HEK293T (cell line): ENCODE data around the gene DSCAM.
"Not testable (repeated sequence)": the region's sequence is repeated elsewhere in the genome, so short reads cannot be mapped to it uniquely, and the experiment has no call there.

ENCODE experiments used
- CTCF ChIA-PET: fragments of 350-600 bp; formaldehyde crosslinking; extraction: SDS; loops from one replicate; lab custom pipeline; 2021; ENCODE audit warnings: antibody characterized with exemption, inconsistent platforms; lab: Yijun Ruan, JAX
- POLR2A ChIA-PET: fragments of 350-600 bp; formaldehyde crosslinking; extraction: SDS; loops from one replicate; lab custom pipeline; 2020; ENCODE audit warnings: antibody characterized with exemption, inconsistent platforms; lab: Yijun Ruan, JAX
- DNase-seq: peaks from one replicate; pipeline ENCODE4 v3.0.0; 2012; ENCODE audit warnings: mixed read lengths; ENCODE audit errors: extremely low spot score
- ARNT ChIP-seq: fragments of 450-650 bp; IDR thresholded peaks from 2 replicates; pipeline ENCODE4 v1.6.1; 2017; ENCODE audit warnings: mild to moderate bottlenecking
- BHLHE40 ChIP-seq: fragments of 450-650 bp; IDR thresholded peaks from 2 replicates; pipeline ENCODE4 v1.6.1; 2016; ENCODE audit warnings: mild to moderate bottlenecking, moderate library complexity, borderline replicate concordance
- CTBP1 ChIP-seq: fragments of 450-650 bp; IDR thresholded peaks from 2 replicates; pipeline ENCODE4 v1.6.1; 2016; ENCODE audit warnings: borderline replicate concordance
- ELF4 ChIP-seq: fragments of 450-650 bp; IDR thresholded peaks from 2 replicates; pipeline ENCODE4 v1.6.1; 2017; ENCODE audit warnings: antibody characterized with exemption
- FOXA1 ChIP-seq: fragments of 450-650 bp; IDR thresholded peaks from 2 replicates; pipeline ENCODE4 v1.6.1; 2016; ENCODE audit warnings: mild to moderate bottlenecking
- FOXK2 ChIP-seq: fragments of 450-650 bp; IDR thresholded peaks from 2 replicates; pipeline ENCODE4 v1.6.1; 2016; ENCODE audit warnings: mild to moderate bottlenecking
- FOXM1 ChIP-seq: fragments of 450-650 bp; IDR thresholded peaks from 2 replicates; pipeline ENCODE4 v1.6.1; 2017; ENCODE audit warnings: mild to moderate bottlenecking, borderline replicate concordance
- HDGF ChIP-seq: fragments of 450-650 bp; IDR thresholded peaks from 2 replicates; pipeline ENCODE4 v1.6.1; 2017; ENCODE audit warnings: antibody characterized with exemption, borderline replicate concordance
- L3MBTL2 ChIP-seq: fragments of 450-650 bp; conservative IDR thresholded peaks from 2 replicates; pipeline ENCODE4 v1.6.1; 2016; ENCODE audit warnings: mild to moderate bottlenecking
- LEF1 ChIP-seq: fragments of 450-650 bp; IDR thresholded peaks from 2 replicates; pipeline ENCODE4 v1.6.1; 2017; ENCODE audit warnings: mild to moderate bottlenecking, borderline replicate concordance
- NFRKB ChIP-seq: fragments of 450-650 bp; IDR thresholded peaks from 2 replicates; pipeline ENCODE4 v1.6.1; 2016; ENCODE audit warnings: mild to moderate bottlenecking, moderate library complexity
- SP1 ChIP-seq: fragments of 450-650 bp; IDR thresholded peaks from 2 replicates; pipeline ENCODE4 v1.6.1; 2017
- SUZ12 ChIP-seq: fragments of 450-650 bp; IDR thresholded peaks from 2 replicates; pipeline ENCODE4 v1.6.1; 2016; ENCODE audit warnings: mild to moderate bottlenecking
- TARDBP ChIP-seq: fragments of 450-650 bp; IDR thresholded peaks from 2 replicates; pipeline ENCODE4 v1.6.1; 2016
- ZNF384 ChIP-seq: fragments of 450-650 bp; IDR thresholded peaks from 2 replicates; pipeline ENCODE4 v1.6.1; 2016
- TF ChIP-seq, protein P1 (sequence below): fragments of 450-650 bp; IDR thresholded peaks from 2 replicates; pipeline ENCODE4 v1.6.1; 2016

DSCAM gene

DNA sequence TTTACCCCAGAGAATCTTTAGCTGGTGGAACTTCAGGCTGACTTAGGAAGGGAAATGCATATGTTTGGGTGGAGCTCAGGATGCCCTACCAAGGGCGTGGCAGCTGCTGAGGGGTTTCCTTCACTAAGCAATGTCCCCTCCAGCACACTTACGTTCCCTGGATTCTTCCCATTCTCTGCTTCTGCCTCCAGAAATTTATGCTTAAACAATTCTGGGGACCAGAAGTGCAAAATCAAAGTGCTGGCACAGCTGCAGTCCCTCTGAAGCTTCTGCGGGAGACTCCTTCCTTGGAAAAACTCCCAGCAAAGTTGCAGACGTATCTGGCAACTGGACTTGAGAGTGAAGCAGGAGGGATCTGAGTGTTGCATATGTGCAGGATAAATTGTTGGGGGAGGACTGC is 576.9 kb downstream of the DSCAM start:
- TF ChIP-seq LEF1: no peak
- TF ChIP-seq FOXM1: no peak
- TF ChIP-seq ARNT: no peak
- TF ChIP-seq BHLHE40: no peak
- no peak for TF ChIP-seq ELF4
- TF ChIP-seq HDGF: no peak
- no peak for TF ChIP-seq CTBP1
- TF ChIP-seq L3MBTL2: no peak
- no peak for TF ChIP-seq SP1
- no peak for TF ChIP-seq NFRKB
- TF ChIP-seq SUZ12: no peak
- no peak for TF ChIP-seq FOXK2
- TF ChIP-seq, protein P1, sequence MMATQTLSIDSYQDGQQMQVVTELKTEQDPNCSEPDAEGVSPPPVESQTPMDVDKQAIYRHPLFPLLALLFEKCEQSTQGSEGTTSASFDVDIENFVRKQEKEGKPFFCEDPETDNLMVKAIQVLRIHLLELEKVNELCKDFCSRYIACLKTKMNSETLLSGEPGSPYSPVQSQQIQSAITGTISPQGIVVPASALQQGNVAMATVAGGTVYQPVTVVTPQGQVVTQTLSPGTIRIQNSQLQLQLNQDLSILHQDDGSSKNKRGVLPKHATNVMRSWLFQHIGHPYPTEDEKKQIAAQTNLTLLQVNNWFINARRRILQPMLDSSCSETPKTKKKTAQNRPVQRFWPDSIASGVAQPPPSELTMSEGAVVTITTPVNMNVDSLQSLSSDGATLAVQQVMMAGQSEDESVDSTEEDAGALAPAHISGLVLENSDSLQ: no peak
- no peak for TF ChIP-seq FOXA1
- TF ChIP-seq ZNF384: no peak
- no peak for TF ChIP-seq TARDBP

GRCh38 chr21:40269239-40269638 is 577.7 kb downstream of the DSCAM start:
- no peak for TF ChIP-seq NFRKB
- TF ChIP-seq ELF4: no peak
- TF ChIP-seq ZNF384: no peak
- no peak for TF ChIP-seq TARDBP
- TF ChIP-seq HDGF: no peak
- TF ChIP-seq L3MBTL2: no peak
- no peak for TF ChIP-seq SP1
- no peak for TF ChIP-seq CTBP1
- no peak for TF ChIP-seq FOXA1
- TF ChIP-seq LEF1: no peak
- no peak for TF ChIP-seq FOXM1
- TF ChIP-seq ARNT: no peak
- no peak for TF ChIP-seq SUZ12
- no peak for TF ChIP-seq BHLHE40
- no peak for TF ChIP-seq FOXK2
- TF ChIP-seq, protein P1: no peak
- no peak for DNase-seq
- ChIA-PET CTCF (no interaction called here), POLR2A (no interaction called here)

More for the DNA sequence above, 576.9 kb downstream of the DSCAM start:
- ChIA-PET POLR2A (no interaction called here), CTCF (no interaction called here)
- no peak for DNase-seq

- CTCF ChIA-PET: interaction anchor here (0.6 kb wide), 1 partner anchor 99 kb away, joined by 3 read pairs; no protein-coding TSS in a partner anchor
- DNase-seq, POLR2A ChIA-PET: not testable (repeated sequence)
Observed at GRCh38 chr21:40258456-40258855, 588.5 kb downstream of the DSCAM start.

- ChIA-PET CTCF (no interaction called here), POLR2A (no interaction called here)
- TF ChIP-seq, protein P1: no peak
- TF ChIP-seq ELF4 (no peak), L3MBTL2 (no peak), SP1 (no peak), CTBP1 (no peak), BHLHE40 (no peak), FOXA1 (no peak), HDGF (no peak), ZNF384 (no peak), LEF1 (no peak), ARNT (no peak)
- no peak for DNase-seq
Observed at GRCh38 chr21:40257342-40257741, 589.6 kb downstream of the DSCAM start.

DNA sequence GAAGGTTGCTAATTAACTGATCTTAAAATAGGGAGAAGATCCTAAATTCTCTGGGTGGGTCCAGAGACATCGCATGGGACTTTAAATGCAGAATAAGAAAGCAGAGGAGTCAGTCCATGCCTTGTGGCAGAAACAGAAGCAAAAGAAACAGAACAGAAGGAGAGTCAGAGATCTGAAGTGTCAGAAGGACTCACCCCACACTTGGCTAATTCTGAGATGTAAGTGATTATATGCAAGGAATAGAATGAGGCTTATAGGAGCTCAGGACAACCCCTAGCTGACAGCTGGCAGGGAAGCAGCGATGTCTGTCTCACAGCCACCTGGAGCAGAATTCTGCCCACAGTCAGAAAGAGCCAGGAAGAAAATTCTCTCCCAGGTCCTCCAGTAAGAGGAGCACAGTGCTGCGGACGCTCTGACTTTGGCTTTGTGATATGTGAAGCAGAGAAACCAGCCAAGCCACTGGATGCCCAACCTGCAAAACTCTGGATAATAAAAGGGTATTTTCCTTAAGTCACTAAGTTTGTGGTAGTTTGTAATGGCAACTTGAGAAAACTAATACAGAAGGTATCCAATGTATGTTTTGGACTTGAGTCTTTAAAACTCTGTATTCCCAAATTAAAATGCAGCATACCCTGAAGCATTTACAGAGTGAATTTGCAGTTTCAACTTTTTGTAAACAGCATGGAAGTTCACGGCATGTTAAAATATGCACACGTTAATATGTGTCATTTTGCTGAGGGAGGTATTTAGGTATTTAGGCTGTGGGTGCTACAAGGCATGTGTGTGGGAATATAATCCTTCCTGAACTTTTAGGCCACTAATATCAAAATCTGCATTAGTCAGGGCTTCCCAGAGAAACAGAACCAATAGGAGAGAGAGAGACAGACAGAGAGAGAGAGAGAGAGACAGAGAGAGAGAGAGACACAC is 591.2 kb downstream of the DSCAM start:
- POLR2A ChIA-PET: no interaction called here
- TF ChIP-seq, protein P1: no peak
- TF ChIP-seq FOXK2 (no peak), TARDBP (no peak), SP1 (no peak), L3MBTL2 (no peak), BHLHE40 (no peak), FOXA1 (no peak), NFRKB (no peak), LEF1 (no peak), HDGF (no peak), CTBP1 (no peak), ELF4 (no peak), ARNT (no peak), SUZ12 (no peak), ZNF384 (no peak), FOXM1 (no peak)
- no peak for DNase-seq
- CTCF ChIA-PET: no interaction called here
